Astrocyte (in vitro differentiated cells and primary cell): ENCODE data around the gene SHROOM2. TPM values are rescaled to one million over a fixed set of nuclear protein-coding genes. Genes with fewer than 3 reads are reported as not detected.
A peak's percentile ranks its signal among the peaks of the same experiment; 100 is the strongest.

Experiments
- DNase-seq: peaks from one replicate; pipeline ENCODE4 v3.0.0-alpha.2; 2010; ENCODE audit warnings: low read depth
- FAIRE-seq: peaks from 2 replicates; lab custom pipeline; 2011; peaks lifted over from hg19 to GRCh38; lab: Jason Lieb, UNC
- H2AFZ ChIP-seq: 2 replicates; pipeline ENCODE4 v1.6.0; 2012; ENCODE audit warnings: low read depth, low read length, inconsistent platforms
- H3K27ac ChIP-seq: 2 replicates; pipeline ENCODE4 v1.5.1; 2011; ENCODE audit warnings: low read depth, low read length, inconsistent platforms
- H3K27me3 ChIP-seq: 2 replicates; pipeline ENCODE4 v1.6.0; 2011; ENCODE audit warnings: low read length, inconsistent platforms; ENCODE audit not compliant: insufficient read depth
- H3K36me3 ChIP-seq: 2 replicates; pipeline ENCODE4 v1.5.1; 2011; ENCODE audit warnings: low read length, inconsistent platforms; ENCODE audit not compliant: insufficient read depth
- H3K4me1 ChIP-seq: 2 replicates; pipeline ENCODE4 v1.5.1; 2011; ENCODE audit warnings: low read length, inconsistent platforms; ENCODE audit not compliant: insufficient read depth
- H3K4me2 ChIP-seq: 2 replicates; pipeline ENCODE4 v1.6.0; 2012; ENCODE audit warnings: low read length, inconsistent platforms
- H3K4me3 ChIP-seq: 2 replicates; pipeline ENCODE4 v1.5.1; 2011; ENCODE audit warnings: low read depth, mild to moderate bottlenecking, low read length, inconsistent platforms; ENCODE audit not compliant: insufficient read depth
- H3K79me2 ChIP-seq: 2 replicates; pipeline ENCODE4 v1.6.0; 2012; ENCODE audit warnings: mild to moderate bottlenecking, low read length, inconsistent platforms; ENCODE audit not compliant: insufficient read depth
- H3K9ac ChIP-seq: 2 replicates; pipeline ENCODE4 v1.6.0; 2012; ENCODE audit warnings: mild to moderate bottlenecking, low read length, inconsistent platforms
- H3K9me3 ChIP-seq: 2 replicates; pipeline ENCODE4 v1.5.1; 2012; ENCODE audit warnings: low read depth, mild to moderate bottlenecking, low read length, inconsistent platforms; ENCODE audit not compliant: insufficient read depth
- H4K20me1 ChIP-seq: 2 replicates; pipeline ENCODE4 v1.6.0; 2012; ENCODE audit warnings: low read length, inconsistent platforms; ENCODE audit not compliant: insufficient read depth
- H3K27ac Mint-ChIP-seq: one replicate; pipeline ENCODE4 v1.8.0; 2021; ENCODE audit warnings: mild to moderate bottlenecking, mixed read lengths; ENCODE audit not compliant: unreplicated experiment
- H3K27me3 Mint-ChIP-seq: one replicate; pipeline ENCODE4 v1.8.0; 2021; ENCODE audit warnings: low read depth, mixed read lengths; ENCODE audit not compliant: unreplicated experiment
- H3K36me3 Mint-ChIP-seq: one replicate; pipeline ENCODE4 v1.8.0; 2021; ENCODE audit warnings: low read depth, mixed read lengths; ENCODE audit not compliant: unreplicated experiment
- H3K4me1 Mint-ChIP-seq: one replicate; pipeline ENCODE4 v1.8.0; 2021; ENCODE audit warnings: low read depth, mixed read lengths; ENCODE audit not compliant: unreplicated experiment
- H3K4me3 Mint-ChIP-seq: one replicate; pipeline ENCODE4 v1.8.0; 2021; ENCODE audit warnings: mild to moderate bottlenecking, moderate library complexity, mixed read lengths; ENCODE audit not compliant: unreplicated experiment
- H3K9me3 Mint-ChIP-seq: one replicate; pipeline ENCODE4 v1.8.0; 2021; ENCODE audit warnings: mild to moderate bottlenecking, mixed read lengths; ENCODE audit not compliant: unreplicated experiment
- CTCF ChIP-seq: IDR thresholded peaks from 2 replicates; pipeline ENCODE4 v1.5.1; 2011; ENCODE audit warnings: low read depth, mild to moderate bottlenecking, inconsistent platforms, low read length, moderate library complexity; ENCODE audit not compliant: insufficient read depth
- EZH2 ChIP-seq: IDR thresholded peaks from 2 replicates; pipeline ENCODE4 v1.6.1; 2012; ENCODE audit warnings: mild to moderate bottlenecking, low read length, inconsistent platforms; ENCODE audit not compliant: insufficient read depth
- total RNA-seq: library from RNA; stranded (reverse); gene quantifications from 2 replicates; pipeline ENCODE4 v1.2.1, GENCODE V29; 2021

SHROOM2 gene
- total RNA-seq, 1 donor from 2014 or later = 15.9 TPM

- FAIRE-seq (no peak), DNase-seq (peak; percentile 92)
- H4K20me1 ChIP-seq = no peaks in the 10 kb centered on the region
- H3K4me3 Mint-ChIP-seq = no peak overlapping the region
- no peaks in the 10 kb centered on the region for H3K9me3 ChIP-seq
- H2AFZ ChIP-seq = no peak overlapping the region
- H3K27ac ChIP-seq = no peak overlapping the region
- no peaks in the 10 kb centered on the region for H3K36me3 Mint-ChIP-seq
- no peak overlapping the region for H3K4me3 ChIP-seq
- H3K27ac Mint-ChIP-seq = peak overlapping the region; percentile 26
- H3K27me3 ChIP-seq = peaks cover 3% of the 10 kb centered on the region
- no peak overlapping the region for H3K4me2 ChIP-seq
- H3K36me3 ChIP-seq = no peaks in the 10 kb centered on the region
- no peaks in the 10 kb centered on the region for H3K27me3 Mint-ChIP-seq
- H3K79me2 ChIP-seq = no peaks in the 10 kb centered on the region
- no peak overlapping the region for H3K9ac ChIP-seq
- H3K9me3 Mint-ChIP-seq = peaks cover 3% of the 10 kb centered on the region
- peaks cover 8% of the 10 kb centered on the region for H3K4me1 ChIP-seq
- TF ChIP-seq EZH2 (no peak), CTCF (no peak)
- peaks cover 15% of the 10 kb centered on the region for H3K4me1 Mint-ChIP-seq
Measured at GRCh38 chrX:9829308-9830267, 43.4 kb downstream of the SHROOM2 start.

- no peaks in the 10 kb centered on the region for H3K9me3 ChIP-seq
- H3K4me3 ChIP-seq = no peak overlapping the region
- TF ChIP-seq EZH2 = no peak
- TF ChIP-seq CTCF = no peak
- Mint-ChIP-seq H3K36me3 (no peaks in the 10 kb centered on the region), H3K27ac (no peak overlapping the region), H3K9me3 (peaks cover 3% of the 10 kb centered on the region), H3K4me3 (no peak overlapping the region), H3K4me1 (peaks cover 4% of the 10 kb centered on the region), H3K27me3 (peaks cover 3% of the 10 kb centered on the region)
- peak overlapping the region; percentile 30 for H3K4me2 ChIP-seq
- DNase-seq = no peak
- H3K79me2 ChIP-seq = no peaks in the 10 kb centered on the region
- no peaks in the 10 kb centered on the region for H3K27me3 ChIP-seq
- no peak overlapping the region for H3K27ac ChIP-seq
- FAIRE-seq = no peak
- no peak overlapping the region for H3K9ac ChIP-seq
- H3K36me3 ChIP-seq = no peaks in the 10 kb centered on the region
- H2AFZ ChIP-seq = no peak overlapping the region
- no peaks in the 10 kb centered on the region for H4K20me1 ChIP-seq
- H3K4me1 ChIP-seq = peaks cover 8% of the 10 kb centered on the region
Measured at GRCh38 chrX:9832811-9833210, 46.6 kb downstream of the SHROOM2 start.
